ENCODE measurements around the gene CDH13.

Gene CDH13

DNA sequence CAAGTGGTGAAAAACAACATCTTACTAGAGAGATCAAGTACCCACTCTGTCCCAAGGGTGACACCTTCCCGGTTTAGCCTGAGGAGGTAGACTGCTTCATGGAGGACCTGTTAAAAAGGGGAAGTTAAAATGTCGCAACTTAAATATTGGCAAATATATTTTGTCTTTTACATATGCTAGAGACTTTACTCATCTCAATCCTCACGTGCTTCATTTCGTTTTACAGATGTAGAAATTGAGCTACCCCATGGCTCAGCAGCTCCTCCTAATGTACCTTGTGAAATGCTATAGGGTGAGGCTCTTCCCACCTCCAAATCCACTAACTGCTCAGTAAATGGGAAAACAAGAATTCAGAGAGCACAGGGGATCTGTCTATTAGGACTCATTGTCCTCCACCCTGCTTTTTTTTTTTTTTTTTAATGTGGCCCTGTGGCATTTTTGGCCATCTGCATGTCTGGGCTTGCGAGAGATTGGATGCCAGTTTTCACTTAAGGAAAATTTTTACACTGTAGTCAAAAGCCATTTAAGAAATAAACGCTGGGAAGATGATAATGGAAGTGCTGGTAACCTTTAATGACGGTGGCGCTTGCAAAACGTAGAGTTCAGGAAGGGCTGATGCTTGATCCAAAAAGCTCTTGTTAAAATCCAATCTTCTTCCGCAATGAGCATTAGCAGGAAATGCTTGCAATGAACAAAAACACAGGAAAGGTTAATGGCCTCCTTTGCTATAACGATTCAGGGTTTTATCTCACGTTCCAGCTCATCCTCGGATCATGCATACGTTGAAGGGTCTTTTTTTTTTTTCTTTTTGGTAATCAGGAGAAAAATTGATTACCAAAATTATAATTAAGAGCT, 1220.8 kb downstream of the CDH13 start:
- no peaks in the 10 kb centered on the region for H3K36me3 Mint-ChIP-seq (ENCODE audit: low read depth)
- no peaks in the 10 kb centered on the region for H3K9me3 Mint-ChIP-seq
- H3K4me3 Mint-ChIP-seq, result no peak overlapping the region
- H3K4me1 Mint-ChIP-seq, result peaks cover 18% of the 10 kb centered on the region
- no peak overlapping the region for H3K27ac Mint-ChIP-seq
- H3K27me3 Mint-ChIP-seq (ENCODE audit: low read depth, poor library complexity), result peaks cover 11% of the 10 kb centered on the region
- no peak for TF ChIP-seq CTCF (IDR thresholded peaks at IDR 0.05)
- no peak for DNase-seq

GRCh38 chr16:83849421-83849820, 1222.7 kb downstream of the CDH13 start:
- no peak overlapping the region for H3K27ac Mint-ChIP-seq
- DNase-seq, result no peak
- no peak overlapping the region for H3K4me3 Mint-ChIP-seq
- TF ChIP-seq CTCF (IDR thresholded peaks at IDR 0.05), result no peak
- no peaks in the 10 kb centered on the region for H3K9me3 Mint-ChIP-seq
- H3K4me1 Mint-ChIP-seq, result peaks cover 4% of the 10 kb centered on the region
- peaks cover 3% of the 10 kb centered on the region for H3K27me3 Mint-ChIP-seq (ENCODE audit: low read depth, poor library complexity)
- H3K36me3 Mint-ChIP-seq (ENCODE audit: low read depth), result no peaks in the 10 kb centered on the region

Data from nephron progenitor cell (in vitro differentiated cells).